GM18517 (cell line): ENCODE results near the gene KRTAP10-5.
"Not testable (repeated sequence)": the region's sequence is repeated elsewhere in the genome, so short reads cannot be mapped to it uniquely, and the experiment has no call there.

Experiments
- ATAC-seq: cut with Tn5 transposase; IDR thresholded peaks from one replicate; pipeline ENCODE4 v1.9.1; 2021; ENCODE audit warnings: mild to moderate bottlenecking, moderate library complexity; ENCODE audit not compliant: unreplicated experiment

Gene KRTAP10-5

DNA sequence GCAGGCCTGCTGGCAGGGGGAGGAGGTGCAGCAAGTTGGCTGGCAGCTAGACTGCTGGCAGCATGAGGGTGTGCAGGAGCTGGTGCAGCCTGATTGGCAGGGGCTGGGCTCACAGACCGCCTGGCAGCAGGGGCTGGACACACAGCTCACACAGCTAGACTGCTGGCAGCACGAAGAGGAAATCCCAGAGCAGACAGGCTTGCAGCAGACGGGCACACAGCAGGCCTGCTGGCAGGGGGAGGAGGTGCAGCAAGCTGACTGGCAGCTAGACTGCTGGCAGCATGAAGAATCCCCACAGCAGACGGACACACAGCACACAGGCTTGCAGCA is 11.4 kb upstream of the KRTAP10-5 start:
- not testable (repeated sequence) for ATAC-seq

DNA sequence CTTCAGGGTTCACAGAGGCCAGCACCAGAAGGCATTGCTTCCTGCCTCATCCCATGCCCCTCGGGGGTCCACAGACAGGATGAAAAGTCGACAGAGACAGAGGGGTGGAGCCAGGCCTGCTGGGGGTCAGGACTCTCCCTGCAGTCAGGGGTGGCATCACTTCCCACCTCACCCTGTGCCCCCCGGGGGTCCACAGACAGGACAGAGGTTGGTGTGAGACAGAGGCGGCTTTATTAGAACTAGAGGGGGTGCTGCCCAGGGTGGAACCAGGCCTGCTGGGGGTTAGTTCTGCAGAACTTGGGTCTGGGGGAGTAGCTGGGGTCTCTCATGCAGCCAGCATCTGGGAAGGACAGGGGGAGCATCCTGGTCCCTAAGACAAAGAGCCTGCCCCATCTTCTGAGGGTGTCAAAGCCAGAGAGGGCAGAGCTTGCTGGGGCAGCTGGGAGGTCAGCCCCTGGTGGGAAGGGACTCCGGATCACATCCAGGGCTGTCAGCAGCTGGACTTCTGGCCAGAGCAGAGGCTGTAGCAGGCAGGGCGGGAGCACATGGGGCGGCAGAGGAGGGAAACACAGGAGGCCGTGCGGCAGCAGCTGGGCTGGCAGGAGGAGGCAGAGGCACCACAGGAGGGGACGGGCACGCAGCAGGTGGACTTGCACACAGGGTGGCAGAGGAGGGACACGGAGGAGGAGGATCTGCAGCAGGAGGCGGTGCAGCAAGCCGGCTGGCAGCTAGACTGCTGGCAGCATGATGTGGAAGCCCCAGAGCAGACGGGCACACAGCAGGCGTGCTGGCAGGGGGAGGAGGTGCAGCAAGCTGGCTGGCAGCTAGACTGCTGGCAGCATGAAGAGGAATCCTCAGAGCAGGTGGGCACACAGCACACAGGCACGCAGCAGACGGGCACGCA is 10.7 kb upstream of the KRTAP10-5 start:
- ATAC-seq = not testable (repeated sequence)

DNA sequence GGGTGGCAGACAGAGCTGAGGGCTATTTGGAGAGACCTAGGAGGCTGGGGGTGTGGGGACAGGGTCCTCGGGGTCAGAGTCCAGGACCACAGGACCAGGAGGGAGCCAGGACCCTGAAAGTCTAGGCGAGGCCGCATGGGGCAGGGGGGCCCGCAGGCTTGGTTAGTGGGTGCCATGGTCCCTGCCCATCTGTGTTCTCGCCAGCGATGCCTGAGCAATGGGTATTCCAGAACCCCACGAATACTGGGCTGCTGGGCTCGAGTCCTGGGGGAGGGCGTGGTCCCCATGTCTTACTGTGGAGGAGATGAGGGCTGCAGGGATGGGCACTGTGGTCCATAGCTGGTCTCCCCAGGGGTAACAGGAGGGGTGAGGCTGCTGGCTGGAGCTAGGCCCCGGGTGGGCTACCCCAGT is 9.9 kb upstream of the KRTAP10-5 start:
- ATAC-seq = no peak

DNA sequence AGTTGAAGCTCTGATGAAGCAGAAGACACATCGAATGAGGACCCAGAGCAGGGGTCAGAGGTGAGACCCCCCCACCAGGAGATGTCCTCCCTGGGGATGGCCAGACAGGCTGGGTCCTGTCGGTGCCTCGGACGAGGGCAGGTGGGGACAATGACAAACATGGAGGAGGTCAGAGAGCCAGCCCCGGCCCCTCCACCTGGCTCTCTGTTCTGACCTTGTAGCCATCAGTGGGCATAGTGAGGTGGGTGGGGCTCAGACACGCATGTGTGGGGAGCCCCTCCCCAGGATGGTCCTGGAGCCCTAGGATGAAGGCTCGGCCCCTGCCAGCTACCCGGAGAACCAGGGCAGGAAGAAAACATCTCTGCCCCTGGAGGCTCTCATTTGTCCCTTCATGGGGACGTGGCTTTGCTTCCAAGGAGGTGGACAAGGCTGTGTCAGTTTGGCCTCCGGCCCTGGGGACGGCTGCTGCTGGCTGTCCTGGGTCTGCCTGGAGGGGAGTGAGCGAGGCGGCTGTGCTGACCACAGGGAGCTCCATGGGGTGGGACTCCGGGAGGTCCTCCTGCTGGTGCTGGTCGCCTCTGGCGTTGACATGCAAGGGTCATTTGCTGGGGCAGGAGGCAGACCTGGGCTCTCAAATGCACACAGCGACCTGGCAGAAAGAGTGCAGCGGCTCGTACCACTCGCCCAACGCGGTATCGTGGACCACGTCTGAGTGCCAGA is 9.3 kb upstream of the KRTAP10-5 start:
- ATAC-seq = no peak

DNA sequence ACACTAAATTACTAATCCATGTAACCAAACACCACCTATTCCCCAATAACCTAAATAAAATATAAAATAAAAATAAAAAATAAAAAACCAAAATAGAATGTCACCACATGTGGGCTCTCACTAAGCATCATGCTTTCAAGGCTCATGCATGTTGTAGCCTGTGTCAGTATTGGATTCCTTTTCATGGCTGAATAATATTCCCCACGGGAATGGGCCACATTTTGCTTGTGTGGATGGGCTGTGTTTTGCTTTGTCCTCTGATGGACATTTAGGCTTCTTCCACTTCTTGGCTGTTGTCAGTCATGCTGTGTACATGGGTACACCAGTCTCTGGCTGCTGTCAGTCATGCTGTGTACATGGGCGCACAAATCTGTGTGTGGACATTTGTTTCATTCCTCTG is 8.7 kb upstream of the KRTAP10-5 start:
- ATAC-seq = no peak

DNA sequence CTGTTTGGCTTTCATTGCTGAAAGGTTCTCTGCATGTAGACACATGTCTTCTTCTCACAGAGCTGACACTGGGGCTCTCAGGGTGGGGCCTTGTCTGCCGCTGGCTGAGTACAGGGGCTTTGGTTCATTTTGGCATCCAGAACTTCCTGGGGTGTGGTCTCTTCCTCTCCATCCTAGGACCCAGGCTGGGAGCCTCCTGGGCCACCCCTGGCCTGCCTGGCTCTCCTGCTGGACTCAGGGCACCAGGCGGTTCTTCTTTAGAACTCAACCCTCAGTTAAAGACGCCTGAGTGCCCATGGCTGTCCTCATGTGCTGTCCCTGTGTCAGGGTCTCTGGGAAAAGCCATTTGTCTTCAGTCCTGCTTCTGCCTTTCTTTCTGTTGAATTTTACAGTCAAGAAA is 5.5 kb upstream of the KRTAP10-5 start:
- no peak for ATAC-seq

DNA sequence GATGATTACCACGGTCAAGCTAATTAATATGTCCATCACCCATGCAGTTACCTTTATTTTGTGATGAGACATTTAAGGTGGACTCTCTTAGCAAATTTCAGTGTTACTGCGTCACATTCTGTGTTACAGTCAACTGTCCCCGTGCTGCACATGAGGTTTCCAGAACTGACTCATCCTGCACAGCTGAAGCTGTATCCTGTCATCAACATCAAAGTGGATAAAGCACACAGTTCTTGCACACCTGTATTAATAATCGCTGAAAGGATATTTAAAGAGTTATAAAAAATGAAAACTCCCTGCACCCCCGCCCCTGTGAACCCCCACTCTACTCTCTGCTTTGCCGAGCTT is 3.4 kb upstream of the KRTAP10-5 start:
- no peak for ATAC-seq

DNA sequence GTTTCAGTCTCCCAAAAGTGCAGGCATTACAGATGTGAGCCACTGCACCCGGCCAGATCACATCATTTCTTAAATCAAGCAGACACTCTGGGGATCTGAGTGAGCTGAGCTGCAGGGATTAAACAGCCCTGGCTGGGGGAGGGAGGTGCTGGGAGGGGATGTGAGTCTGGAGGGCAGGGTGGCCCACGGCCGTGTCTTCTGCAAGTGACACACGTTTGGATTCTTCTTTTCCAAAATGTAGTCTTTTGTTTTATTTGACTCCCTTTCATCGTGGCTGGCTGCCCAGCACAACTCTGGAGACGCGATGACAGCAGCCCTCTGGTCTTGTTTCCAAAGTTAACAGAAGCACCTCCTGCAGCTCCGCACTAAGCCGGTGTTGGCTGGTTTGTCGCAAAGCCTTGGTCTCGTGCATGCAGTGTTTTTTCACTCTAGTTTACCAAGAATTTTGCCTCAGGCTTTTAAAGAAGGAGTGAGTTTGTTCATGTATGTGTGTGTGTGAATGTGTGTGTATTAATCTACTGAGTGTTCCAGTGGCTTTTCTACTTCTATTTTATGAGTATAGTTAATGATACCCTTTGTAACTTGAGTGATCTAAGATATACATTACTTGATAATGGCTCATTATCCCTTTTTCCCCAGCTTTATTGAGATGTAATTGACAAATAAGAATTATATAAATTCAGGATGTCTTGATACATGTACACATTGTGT is 2.8 kb upstream of the KRTAP10-5 start:
- ATAC-seq = no peak

DNA sequence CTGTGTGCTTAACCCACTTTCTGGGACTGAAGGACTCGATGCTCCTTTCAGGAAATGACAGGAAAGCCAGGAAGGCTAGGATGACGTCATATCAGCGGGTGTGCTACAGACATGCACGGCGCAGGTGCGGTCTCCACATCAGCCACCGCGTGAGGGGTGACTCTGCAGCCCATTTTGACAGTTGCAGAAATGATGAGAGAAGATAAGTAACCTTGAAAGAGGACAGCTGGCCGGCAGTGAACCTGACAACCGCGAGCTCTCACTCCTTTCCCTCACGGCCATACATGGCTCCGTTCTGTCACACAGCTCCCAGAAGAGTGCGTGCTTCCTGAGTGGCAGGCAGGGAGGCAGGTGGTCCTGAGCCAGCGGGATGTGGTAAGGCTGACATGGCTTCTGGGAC is 1.7 kb upstream of the KRTAP10-5 start:
- no peak for ATAC-seq

DNA sequence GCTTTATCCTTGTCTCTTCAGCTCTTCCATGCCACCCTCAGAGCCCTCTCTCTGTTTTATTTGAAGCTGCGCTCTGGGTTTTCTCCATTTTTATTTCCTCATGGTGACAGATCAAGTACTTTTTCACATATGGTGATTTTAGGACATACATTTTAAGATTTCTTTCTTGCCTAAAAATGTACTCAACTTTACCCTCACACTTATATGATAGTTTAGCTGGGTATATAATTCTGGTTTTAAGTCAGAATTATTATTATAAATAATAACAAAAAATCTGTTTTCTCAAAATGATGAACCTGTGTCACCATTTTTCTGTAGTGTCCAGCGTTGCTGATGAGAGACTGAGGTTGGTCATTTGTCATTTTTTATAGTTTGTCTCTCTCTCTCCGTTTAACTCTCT is 754 bp upstream of the KRTAP10-5 start:
- no peak for ATAC-seq

DNA sequence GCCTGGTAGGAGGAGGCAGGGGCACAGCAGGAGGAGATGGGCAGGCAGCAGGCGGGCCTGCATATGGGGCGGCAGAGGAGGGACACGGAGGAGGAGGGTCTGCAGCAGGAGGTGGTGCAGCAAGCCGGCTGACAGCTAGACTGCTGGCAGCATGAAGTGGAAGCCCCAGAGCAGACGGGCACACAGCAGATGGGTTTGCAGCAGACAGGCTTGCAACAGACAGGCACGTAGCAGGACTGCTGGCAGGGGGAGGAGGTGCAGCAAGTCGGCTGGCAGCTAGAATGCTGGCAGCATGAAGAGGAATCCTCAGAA is 615 bp downstream of the KRTAP10-5 start:
- no peak for ATAC-seq

DNA sequence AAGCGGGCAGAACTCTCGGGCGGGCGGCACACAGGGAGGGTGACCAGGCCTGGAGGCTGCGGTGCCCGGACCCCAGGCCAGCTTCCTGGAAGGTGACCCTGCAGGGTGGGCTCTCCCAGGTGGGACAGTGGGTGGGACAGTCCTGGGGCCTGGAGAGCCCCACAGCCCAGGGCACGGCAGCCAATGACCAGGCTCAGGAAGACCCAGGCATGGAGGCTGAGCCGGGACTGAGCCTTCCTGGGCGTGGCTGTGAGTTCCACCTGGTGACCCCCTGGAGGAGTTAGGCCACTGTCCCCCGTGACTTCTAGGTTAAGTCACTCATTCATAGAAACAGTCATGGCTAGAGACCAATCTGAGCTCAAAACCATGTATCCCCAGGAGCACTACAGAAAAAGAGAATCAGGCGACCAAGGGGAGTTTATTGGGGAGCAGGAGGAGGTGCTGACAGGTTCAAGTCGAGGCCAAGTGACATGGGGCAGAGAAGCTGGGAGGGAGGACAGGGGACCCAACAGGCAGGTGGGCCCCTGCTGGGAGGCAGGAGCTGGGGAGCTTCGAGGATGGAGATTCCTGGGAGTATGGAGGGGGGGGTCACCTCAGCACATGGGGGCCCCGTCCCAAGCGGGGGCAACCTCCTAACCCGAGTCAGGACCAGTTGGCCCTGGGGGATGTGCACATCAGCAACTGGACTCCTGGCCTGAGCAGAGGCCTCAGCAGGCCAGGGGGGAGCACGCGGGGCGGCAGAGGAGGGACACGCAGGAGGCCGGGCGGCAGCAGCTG is 1.2 kb downstream of the KRTAP10-5 start:
- ATAC-seq = no peak

DNA sequence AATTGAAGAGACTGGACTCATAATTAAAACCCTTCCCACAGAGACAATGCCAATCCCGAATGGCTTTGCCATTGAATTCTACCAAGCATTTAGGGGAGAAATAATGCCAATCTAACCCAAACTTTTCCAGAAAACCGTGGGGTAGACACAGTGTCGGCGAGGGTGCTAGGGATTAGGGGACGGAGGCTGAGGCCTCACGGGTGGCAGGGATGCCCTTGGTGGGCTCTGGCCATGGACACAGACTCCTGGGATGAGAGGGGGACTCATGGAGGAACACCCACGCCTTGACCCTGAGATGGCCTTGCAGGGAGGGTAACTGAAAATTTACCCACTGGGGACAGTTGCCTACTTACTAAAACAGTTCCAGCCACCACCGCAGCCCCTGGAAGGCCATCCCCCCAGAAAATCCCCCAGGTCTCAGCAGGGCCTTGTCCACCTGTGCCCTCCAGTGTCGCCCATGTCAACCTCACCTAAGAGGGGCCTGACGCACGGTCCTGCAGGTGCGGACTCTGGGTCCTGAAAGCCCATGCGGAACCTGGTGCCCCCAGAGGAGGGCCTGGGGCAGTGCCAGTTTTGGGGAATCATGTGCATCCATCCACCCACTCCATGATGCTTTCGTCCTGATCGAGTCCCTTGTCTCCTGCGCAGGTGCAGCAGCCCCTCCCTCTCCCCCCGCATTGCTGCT is 1.9 kb downstream of the KRTAP10-5 start:
- ATAC-seq = no peak

DNA sequence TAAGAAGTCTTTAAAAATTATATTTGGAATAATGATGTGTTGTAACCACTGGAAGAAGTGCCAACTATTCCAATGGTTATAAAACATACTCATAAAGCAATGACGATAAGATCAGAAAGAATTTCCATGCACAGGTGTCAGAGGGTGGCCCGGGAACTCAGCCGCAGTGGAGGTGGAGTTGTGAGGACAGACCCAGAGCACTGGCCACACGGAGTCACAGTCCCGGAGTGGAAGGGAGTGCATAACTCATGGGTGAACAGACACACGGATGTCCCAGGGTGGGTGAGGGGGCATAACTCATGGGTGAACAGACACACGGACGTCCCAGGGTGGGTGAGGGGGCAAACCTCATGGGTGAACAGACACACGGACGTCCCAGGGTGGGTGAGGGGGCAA is 4.4 kb downstream of the KRTAP10-5 start:
- ATAC-seq = no peak

DNA sequence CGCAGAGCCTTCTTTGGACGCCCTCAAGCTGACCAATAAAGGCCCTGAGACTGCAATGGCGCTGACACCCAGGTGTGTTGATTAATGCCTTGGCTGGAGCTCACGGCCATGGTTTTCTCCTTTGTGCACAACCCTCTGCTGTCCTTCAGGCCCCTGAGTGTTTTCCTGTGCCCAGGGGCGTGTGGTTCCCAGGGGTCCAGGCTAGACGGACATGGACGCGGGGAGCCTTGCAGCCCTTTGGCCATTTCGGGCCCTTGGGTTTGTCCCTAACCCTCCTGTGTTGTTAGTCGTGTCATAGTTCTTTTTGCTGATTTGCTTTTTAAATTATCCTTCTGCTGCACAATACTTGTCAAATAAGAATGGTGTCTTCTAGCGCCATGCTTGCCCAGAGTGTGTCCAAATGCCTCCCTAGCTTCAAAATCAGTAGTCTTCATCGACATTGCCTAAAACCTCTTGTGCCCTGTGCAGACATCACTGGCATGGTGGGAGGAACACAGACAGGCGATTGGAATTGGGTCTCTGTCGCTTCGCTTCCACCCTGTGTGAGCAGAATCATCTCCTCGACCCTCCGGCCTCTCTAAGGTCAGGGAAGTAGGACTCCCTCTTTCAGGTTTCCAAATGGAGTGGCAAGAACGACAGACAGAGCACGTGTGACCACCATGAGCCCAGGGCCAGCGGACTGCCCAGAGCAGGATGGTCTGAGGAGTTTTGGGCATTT is 4.9 kb downstream of the KRTAP10-5 start:
- ATAC-seq = no peak

DNA sequence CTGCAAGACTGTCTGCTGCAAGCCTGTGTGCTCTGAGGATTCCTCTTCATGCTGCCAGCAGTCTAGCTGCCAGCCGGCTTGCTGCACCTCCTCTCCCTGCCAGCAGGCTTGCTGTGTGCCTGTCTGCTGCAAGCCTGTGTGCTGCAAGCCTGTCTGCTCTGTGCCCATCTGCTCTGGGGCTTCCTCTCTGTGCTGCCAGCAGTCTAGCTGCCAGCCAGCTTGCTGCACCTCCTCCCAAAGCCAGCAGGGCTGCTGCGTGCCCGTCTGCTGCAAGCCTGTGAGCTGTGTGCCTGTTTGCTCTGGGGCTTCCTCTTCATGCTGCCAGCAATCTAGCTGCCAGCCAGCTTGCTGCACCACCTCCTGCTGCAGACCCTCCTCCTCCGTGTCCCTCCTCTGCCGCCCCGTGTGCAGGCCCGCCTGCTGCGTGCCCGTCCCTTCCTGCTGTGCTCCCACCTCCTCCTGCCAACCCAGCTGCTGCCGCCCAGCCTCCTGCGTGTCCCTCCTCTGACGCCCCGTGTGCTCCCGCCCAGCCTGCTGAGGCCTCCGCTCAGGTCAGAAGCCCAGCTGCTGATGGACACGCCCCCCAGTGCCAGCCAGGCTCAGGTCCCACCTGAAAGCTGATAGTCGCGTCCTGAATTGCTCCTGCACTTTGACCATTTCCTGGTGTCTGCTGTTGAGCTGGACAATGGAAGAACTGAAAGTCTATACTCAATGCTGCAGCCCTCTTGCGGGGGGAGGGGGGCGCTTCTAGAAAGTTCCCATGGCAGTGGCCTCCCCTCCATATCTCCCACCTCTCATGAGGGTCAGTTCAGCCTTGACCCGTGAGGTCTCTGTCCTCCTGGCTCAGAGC is 5.7 kb downstream of the KRTAP10-5 start:
- ATAC-seq = no peak

DNA sequence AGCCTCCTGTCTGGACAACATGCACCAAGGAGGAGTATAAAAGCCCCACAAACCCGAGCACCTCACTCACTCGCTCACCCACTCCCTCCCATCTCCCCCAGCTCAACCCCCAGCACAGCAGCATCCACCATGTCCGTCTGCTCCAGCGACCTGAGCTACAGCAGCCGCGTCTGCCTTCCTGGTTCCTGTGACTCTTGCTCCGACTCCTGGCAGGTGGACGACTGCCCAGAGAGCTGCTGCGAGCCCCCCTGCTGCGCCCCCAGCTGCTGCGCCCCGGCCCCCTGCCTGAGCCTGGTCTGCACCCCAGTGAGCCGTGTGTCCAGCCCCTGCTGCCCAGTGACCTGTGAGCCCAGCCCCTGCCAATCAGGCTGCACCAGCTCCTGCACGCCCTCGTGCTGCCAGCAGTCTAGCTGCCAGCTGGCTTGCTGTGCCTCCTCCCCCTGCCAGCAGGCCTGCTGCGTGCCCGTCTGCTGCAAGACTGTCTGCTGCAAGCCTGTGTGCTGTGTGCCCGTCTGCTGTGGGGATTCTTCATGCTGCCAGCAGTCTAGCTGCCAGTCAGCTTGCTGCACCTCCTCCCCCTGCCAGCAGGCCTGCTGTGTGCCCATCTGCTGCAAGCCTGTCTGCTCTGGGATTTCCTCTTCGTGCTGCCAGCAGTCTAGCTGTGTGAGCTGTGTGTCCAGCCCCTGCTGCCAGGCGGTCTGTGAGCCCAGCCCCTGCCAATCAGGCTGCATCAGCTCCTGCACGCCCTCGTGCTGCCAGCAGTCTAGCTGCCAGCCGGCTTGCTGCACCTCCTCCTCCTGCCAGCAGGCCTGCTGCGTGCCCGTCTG is 6.6 kb downstream of the KRTAP10-5 start, which contains the start of gene KRTAP10-4:
TSS of gene KRTAP10-4 (plus strand) at position 100 of the 827 bp plus-strand sequence. CDS start at position 130, 30 bp downstream.
- not testable (repeated sequence) for ATAC-seq

DNA sequence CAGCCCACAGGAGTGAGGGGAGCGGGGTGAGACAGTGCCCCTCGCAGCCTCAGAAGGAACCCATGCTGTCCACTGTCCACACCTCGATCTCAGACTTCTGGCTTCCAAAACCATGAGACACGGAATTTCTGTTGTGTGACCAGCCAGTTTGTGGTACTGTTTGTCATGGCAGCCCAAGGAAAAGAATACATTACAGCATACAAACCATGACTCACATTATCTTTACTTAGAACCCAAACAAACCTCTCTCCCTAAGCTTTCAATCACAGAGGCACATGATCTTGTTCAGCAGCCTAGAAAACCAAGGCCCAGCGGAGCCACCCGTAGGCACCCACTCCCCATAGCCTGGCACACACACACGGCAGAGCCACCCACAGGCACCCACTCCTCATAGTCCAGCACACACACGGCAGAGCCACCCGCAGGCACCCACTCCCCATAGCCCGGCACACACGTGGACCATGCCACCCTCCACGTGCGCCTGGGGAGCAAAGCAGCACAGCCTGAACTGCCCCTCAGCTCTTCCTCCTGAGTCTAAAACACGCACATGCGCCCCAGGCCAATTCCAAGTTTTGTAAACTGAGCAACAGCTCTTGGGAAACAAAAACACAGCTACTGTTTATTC is 7.3 kb downstream of the KRTAP10-5 start:
- no peak for ATAC-seq
